22Rv1 (cell line): Measurements from ENCODE around the gene LRRC36.
"Not testable (repeated sequence)": the region's sequence is repeated elsewhere in the genome, so short reads cannot be mapped to it uniquely, and the experiment has no call there.

ENCODE experiments used
- H3K27ac ChIP-seq: fragments of 450-650 bp; 2 replicates; pipeline ENCODE4 v1.5.1; 2017
- ZFX ChIP-seq: fragments of 450-650 bp; IDR thresholded peaks from 2 replicates; pipeline ENCODE4 v1.6.1; 2017; ENCODE audit warnings: antibody characterized with exemption, borderline replicate concordance
- TF ChIP-seq, protein P1 (sequence below): fragments of 450-650 bp; IDR thresholded peaks from 2 replicates; pipeline ENCODE4 v1.5.1; 2017; ENCODE audit warnings: mild to moderate bottlenecking

The LRRC36 gene

DNA sequence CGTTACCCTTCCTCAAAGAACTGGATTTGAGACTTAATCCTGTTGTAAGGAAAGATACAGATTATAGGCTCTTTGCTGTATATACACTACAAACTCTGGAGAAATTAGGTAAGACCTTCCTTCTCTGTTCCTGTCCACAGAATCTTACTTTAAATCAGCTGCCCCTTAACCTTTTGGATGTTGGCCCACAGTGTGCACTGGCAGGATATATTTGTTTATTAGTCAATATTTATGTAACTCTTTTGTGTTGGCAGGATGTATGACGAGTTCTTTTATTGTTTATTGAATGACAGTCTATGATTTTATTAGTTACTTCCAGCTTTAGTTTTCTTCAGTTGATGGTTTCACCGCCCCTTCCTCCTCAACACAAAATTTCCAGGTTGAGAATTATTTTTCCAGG is 19.7 kb downstream of the LRRC36 start:
- no peak for TF ChIP-seq ZFX
- TF ChIP-seq, protein P1, sequence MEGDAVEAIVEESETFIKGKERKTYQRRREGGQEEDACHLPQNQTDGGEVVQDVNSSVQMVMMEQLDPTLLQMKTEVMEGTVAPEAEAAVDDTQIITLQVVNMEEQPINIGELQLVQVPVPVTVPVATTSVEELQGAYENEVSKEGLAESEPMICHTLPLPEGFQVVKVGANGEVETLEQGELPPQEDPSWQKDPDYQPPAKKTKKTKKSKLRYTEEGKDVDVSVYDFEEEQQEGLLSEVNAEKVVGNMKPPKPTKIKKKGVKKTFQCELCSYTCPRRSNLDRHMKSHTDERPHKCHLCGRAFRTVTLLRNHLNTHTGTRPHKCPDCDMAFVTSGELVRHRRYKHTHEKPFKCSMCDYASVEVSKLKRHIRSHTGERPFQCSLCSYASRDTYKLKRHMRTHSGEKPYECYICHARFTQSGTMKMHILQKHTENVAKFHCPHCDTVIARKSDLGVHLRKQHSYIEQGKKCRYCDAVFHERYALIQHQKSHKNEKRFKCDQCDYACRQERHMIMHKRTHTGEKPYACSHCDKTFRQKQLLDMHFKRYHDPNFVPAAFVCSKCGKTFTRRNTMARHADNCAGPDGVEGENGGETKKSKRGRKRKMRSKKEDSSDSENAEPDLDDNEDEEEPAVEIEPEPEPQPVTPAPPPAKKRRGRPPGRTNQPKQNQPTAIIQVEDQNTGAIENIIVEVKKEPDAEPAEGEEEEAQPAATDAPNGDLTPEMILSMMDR: no peak
- peak overlapping the region; percentile 73 for H3K27ac ChIP-seq

- H3K27ac ChIP-seq: no peak overlapping the region
- TF ChIP-seq ZFX: no peak
- TF ChIP-seq, protein P1: peak; percentile 74
Measured at GRCh38 chr16:67349172-67349571, 22.6 kb downstream of the LRRC36 start.

DNA sequence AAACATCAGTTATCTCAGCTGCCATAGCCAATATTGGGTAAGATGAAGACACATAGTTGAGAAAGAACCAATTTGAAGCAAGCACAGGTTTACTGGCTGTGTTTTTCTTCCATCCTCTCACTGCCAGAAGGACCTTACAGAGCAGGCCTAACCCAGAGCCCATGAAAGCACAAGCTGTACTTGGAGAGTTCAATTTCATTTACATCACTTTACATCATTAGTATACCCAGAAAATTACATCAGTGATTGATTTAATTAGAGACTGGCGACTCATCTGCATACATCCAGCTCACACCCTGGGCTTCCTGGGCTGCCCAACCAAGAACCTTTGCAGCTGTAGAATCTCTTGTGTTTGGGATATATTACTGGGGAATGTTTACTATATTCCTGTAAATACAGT is 23.7 kb downstream of the LRRC36 start:
- TF ChIP-seq, protein P1: no peak
- no peak for TF ChIP-seq ZFX
- no peak overlapping the region for H3K27ac ChIP-seq

DNA sequence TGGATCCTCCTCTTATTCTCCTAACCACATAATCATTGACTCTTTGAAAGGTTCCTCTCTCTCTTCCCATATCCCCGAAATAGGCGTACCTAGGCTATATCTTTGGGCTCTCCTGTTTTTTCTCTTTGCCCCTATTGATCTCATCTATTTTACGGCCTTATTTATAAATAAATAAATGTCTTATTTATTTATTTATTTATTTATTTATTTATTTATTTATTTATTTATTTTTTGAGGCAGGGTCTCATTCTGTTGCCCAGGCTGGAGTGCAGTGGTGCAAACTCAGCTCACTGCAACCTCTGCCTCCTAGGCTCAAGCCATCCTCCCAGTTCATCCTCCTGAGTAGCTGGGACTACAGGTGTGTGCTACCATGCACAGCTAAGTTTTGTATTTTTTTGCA is 25.8 kb downstream of the LRRC36 start:
- H3K27ac ChIP-seq: not testable (repeated sequence)

- TF ChIP-seq ZFX: no peak
- TF ChIP-seq, protein P1: no peak
- no peak overlapping the region for H3K27ac ChIP-seq
Measured at GRCh38 chr16:67356396-67356795, 29.8 kb downstream of the LRRC36 start.

GRCh38 chr16:67357561-67357960 is 30.9 kb downstream of the LRRC36 start:
- no peak overlapping the region for H3K27ac ChIP-seq
- TF ChIP-seq ZFX: no peak
- TF ChIP-seq, protein P1: no peak

GRCh38 chr16:67359540-67360269 is 33.1 kb downstream of the LRRC36 start:
- not testable (repeated sequence) for H3K27ac ChIP-seq

DNA sequence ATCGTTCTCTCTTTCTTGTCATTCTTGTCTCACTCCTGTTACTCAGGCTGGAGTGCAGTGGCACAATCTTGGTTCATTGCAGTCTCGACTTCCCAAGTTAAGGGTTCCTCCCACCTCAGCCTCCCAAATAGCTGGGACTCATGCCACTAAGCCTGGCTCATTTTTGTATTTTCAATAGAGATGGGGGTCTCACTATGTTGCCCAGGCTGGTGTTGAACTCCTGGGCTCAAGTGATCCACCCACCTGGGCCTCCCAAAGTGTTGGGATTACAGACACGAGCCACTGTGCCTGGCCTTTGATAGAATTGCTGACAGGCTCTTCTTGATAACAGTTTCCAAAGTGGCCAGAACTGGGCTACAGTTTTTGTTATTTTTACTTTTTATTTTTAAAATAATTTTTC is 34.4 kb downstream of the LRRC36 start:
- no peak overlapping the region for H3K27ac ChIP-seq
- TF ChIP-seq, protein P1: no peak
- no peak for TF ChIP-seq ZFX
